Stimulated activated CD4-positive, alpha-beta T cell treated with anti-CD3 and anti-CD28 coated beads, Interleukin-2, amount 100 ng/mL, for 48 hours (primary cell): ENCODE measurements around the gene SH3BP5L.
A peak's percentile ranks its signal among the peaks of the same experiment; 100 is the strongest.
"Not testable (repeated sequence)": the region's sequence is repeated elsewhere in the genome, so short reads cannot be mapped to it uniquely, and the experiment has no call there.

Experiments used
- DNase-seq, 2 donors: peaks; one replicate each; pipeline ENCODE4 v3.0.0-alpha.2; 2020

The SH3BP5L gene

DNA sequence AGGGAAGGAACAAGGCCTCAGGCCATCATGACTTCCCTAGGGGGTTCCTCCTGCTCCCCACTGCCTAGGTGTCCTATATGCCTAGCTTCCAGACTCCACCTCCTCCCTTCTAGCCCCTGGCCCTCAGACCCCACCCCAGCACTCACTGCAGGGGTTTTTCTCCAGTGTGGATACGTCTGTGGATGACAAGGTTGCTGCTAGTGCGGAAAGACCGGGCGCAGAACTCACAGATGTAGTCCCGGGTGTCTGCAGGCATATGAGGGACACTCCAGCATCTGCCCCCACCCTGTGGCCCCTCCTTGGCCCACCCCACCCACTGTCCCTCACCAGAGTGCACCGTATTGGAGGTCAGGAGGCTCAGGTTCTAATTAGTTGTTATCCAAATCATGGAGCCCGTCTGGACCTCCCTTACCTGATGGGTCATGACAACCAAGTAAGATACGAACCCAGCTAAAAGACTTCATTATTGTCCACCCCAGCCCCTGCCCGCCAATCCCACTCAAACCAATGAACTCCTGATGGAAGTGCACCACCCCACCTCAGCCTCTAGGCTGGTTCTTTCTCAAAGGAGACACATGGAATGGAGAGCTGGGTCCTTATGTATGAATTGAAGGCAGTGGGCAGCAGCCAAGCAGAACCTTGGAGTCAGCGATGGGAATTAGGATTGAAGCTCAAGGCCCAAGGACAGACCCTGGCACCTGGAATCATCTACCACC lies 25.0 kb upstream of the SH3BP5L start:
- no peak for DNase-seq

DNA sequence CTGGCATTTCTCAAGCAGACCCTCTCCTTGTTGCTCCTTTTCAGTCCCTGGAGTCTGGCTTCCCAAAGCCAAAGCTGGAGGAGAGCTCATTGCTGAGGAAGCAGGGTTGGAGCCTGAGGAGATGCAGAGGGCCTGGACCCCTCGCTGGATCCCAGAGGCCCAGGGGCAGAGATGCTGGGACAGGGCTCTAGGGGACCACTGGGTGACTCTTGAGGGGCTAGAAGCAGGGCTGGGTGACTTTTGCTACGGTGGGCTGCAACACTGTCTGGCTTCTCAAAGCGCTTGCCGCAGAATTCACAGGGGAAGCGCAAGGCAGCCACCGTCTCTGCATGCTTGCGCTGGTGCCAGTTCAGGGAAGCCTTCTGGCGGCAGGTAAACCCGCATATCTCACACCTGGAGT lies 24.4 kb upstream of the SH3BP5L start:
- no peak for DNase-seq

DNA sequence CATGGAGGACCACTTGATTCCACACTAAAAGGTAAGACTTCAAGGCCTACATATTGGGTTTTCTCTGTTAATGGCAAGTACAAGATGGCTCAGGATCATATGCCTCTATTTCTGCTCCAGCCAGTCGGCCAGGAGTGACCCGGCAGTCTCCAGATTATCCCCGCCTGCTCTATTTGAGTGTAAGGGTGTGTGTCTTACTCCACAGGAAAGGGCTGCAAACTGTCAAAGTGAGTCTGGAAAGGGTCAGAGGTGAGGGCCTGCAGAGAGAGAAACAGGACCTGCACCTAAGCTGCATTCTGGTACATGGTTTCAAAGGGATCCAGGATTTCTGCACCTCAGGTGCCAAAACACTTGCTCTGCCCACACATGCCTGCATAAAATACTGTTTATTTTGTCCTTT lies 23.9 kb upstream of the SH3BP5L start:
- DNase-seq = no peak

DNA sequence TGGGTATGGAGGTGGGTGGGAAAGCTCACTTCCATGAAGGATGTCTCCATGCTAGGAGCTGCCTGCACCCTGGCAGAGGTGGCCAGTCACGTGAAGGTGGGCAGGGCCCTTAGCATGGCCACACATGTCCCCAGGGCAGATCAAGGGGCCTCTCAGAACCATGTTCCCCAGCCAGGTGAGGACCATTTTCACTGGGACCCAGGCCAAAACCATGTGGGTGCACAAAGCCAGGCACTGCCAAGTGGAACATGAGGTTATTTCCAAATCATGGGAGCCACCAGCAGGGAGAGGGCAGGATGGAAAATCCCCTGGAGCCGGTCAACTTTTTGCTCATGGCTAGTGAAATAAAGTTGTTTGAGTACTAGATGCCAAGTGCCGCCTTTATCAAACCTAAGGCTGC lies 23.4 kb upstream of the SH3BP5L start:
- DNase-seq = no peak

DNA sequence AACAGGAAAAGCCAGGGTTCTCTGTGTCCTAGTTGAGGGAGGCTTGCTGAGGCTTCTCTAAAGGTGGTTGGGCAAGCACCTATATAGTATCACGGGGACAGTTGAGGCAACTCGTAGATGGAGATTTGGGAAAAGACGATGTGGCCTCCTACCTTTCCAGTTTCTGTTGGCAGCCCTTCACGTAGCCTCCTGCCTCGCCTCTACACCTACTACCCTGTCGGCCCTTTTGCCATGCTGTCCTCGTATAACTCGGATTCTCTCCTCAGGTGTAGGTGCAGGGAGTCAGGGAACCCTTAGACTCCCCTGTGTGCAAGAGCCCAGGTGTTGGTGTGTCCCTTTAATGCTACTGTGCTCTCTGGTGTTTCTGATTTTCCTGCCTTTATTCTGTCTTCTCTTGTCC lies 22.9 kb upstream of the SH3BP5L start:
- DNase-seq = no peak

DNA sequence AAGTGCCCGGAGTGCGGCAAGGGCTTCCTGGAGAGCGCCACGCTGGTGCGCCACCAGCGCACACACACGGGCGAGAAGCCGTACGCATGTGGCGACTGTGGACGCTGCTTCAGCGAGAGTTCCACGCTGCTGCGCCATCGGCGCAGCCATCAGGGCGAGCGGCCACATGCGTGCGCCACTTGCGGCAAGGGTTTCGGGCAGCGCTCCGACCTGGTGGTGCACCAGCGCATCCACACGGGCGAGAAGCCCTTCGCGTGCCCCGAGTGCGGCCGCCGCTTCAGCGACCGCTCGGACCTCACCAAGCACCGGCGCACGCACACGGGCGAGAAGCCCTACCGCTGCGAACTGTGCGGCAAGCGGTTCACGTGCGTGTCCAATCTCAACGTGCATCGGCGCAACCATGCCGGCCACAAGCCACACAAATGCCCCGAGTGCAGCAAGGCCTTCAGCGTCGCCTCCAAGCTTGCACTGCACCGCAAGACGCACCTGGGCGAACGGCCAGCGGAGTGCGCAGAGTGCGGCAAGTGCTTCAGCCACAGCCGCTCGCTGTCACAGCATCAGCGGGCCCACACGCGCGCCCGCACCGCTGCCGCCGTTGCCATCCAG lies 22.3 kb upstream of the SH3BP5L start:
- DNase-seq = no peak

DNA sequence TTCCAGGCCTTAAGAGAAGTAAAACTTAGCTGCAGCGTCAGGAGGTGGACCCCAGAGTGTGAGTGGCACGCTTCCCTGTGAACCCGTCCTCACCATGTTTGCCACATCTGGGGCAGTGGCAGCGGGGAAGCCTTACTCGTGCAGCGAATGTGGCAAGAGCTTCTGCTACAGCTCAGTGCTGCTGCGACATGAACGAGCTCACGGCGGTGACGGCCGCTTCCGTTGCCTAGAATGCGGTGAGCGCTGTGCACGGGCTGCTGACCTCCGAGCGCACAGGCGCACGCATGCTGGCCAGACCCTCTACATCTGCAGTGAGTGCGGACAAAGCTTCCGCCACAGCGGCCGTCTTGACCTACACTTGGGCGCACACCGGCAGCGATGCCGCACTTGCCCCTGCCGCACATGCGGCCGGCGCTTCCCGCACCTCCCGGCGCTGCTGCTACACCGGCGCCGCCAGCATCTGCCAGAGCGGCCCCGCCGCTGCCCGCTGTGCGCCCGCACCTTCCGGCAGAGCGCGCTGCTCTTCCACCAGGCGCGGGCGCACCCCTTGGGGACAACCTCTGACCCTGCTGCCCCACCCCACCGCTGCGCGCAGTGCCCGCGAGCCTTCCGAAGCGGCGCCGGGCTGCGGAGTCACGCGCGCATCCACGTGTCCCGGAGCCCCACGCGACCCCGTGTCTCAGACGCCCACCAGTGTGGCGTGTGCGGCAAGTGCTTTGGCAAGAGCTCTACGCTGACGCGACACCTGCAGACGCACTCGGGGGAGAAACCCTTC lies 21.7 kb upstream of the SH3BP5L start:
- DNase-seq = no peak

DNA sequence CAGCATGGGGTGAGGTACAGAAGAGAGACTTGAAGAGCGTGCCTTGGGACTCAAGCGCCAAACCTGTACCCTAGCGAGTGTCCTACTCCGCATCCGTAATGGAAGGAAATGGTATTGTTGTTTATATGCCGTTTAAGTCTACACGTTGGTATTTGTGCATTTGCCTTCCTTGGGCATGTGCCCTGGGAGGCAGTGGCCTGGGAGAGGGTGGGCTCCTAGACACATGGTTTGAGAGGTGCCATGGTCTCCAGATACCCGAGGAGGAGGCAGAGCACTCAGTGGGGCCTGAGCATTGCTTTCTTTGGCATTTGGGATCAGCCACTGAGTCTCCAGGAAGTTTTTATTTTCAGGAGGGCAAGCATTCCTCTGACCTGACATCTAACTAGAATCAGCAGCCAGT lies 18.8 kb upstream of the SH3BP5L start:
- no peak for DNase-seq

DNA sequence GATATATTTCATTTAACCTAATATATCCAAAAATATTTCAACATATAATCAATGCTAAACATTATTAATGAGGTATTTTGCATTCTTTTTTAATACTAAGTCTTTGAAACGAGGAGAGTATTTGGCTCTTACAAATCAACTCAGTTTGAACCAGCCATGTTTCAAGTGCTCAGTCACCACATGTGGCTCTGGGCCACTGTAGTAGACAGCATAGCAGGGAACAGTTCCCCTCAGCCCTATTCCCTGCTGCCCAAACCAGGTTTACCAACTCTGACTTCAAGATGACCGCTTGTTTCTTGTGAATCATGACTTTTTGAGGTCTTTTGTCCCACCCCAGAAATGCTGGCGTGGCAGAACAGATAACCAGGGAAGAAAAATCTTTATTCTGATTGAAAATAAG lies 18.0 kb upstream of the SH3BP5L start:
- no peak for DNase-seq

DNA sequence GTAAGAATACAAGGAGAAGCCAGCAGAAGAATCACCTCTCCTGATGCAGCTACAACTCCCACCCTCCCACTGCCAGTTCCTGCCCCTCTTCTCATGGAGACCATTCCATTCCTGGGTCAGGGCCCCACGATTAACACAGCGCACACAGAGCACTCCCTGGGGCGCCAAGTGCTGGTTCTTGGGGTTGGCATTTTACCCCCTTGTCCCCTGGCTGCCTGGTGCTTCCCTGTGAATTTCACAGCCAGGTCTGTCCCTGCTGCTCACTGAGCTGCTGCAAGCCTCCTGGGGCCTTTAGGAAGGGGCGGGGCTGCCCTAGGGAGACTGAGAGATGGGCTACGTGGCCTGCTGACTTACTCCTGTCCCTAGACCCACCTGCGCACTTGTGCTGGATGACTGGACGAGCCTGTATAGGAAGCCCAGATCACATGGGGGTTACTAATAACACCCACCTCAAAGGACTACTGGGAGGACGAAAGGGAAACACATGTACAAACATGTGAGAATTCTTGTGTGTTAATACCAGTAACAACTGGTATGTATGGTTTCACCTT lies 17.1 kb upstream of the SH3BP5L start:
- DNase-seq = no peak

DNA sequence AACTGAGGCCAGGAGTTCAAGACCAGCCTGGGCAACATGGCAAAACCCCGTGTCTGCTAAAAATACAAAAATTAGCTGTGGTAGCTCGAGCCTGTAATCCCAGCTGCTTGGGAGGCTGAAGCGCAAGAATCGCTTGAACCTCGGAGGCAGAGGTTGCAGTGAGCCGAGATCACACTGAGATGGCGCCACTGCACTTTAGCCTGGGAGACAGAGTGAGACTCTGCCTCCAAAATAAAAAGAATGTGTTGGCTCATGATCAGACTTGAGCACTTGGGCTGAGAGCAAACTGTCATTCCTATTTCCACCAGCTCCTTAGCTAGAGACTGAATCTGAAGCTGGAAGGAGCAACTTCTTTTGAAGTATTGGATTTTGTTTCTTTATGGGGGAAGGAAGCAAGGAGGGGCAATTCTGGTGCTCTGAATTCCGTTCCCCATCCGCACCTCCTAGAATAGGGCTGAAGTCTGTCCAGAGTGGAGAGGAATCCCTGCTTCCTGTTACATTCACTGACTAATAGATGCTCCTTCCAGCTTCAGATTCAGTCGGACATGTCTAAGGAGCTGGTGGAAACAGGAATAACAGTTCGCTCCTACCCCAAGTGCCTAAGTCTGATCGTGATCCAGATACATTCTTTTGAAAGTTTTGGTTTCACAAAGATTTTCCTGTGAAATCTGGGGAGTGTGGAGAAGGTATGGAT lies 16.1 kb upstream of the SH3BP5L start:
- DNase-seq = no peak

DNA sequence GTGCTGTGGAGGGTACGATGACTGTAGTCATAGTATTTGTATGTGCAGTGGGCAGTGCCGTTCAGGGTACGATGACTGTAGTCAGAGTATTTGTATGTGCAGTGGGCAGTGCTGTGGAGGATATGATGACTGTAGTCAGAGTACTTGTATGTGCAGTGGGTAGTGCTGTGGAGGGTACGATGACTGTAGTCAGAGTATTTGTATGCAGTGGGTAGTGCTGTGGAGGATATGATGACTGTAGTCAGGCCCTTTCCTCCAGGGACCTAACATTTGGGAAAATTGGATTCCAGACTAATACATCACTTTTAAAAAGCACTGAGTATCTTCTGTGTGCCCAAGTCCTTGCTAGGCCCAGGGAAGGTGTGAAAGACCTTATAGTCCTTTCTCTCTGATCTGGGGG lies 15.2 kb upstream of the SH3BP5L start:
- DNase-seq = no peak

DNA sequence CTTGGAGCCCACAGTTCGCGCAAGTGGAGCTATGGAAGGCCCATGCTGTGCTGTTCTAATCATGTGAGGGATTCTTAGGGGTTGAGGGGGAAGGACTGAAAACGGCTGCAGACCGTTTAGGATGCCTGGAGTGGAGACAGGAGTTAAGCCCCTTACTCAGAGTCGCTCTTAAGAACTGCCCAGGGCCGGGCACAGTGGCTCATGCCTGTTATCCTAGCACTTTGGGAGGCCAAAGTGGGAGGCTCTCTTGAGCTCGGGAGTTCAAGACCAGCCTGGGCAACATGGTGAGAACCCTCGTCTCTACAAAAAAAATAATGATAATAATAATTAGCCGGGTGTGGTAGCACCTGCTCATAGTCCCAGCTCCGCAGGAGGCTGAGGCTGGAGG lies 13.4 kb upstream of the SH3BP5L start:
- DNase-seq = no peak

DNA sequence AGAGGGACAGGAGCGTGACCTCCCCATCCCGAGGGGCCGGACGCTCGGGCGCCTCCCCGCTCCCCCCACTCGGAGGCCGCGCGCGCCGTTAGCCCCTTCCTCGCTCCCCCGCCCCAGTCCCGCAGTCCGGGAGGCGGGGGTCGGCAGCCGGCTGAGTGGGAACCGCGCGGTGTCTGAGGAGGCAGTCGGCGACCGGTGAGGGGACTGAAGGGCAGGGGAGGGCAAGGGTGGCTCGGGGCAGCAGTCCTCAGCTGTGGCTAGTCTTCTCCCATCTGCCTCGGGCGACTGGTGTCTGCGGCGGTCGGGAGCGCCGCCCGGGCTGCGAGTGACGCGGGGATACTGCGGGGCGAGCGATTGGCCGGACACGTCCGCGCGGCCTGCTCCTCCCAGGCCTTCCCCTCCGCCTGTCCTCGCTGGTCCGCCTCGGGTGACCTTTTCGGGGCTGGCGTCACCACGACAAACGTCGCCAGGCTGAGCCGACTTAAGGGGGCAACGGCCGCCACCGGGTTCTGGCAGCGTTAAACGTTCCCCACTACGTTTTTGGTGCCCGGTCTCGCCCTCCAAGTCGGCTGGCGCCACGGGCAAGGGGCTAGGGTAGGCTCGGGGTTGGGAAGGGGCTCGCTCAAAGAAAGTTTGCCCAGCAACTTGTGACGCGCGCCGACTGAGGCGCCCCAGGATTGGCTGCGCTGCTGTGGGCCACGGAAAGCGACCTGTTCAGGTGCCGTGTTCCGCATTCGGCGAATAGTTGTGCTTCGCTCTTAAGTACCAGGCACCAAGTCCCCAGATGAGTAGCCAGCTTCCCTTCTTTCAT lies 12.8 kb upstream of the SH3BP5L start:
- DNase-seq = peak; percentile 72 to 76

DNA sequence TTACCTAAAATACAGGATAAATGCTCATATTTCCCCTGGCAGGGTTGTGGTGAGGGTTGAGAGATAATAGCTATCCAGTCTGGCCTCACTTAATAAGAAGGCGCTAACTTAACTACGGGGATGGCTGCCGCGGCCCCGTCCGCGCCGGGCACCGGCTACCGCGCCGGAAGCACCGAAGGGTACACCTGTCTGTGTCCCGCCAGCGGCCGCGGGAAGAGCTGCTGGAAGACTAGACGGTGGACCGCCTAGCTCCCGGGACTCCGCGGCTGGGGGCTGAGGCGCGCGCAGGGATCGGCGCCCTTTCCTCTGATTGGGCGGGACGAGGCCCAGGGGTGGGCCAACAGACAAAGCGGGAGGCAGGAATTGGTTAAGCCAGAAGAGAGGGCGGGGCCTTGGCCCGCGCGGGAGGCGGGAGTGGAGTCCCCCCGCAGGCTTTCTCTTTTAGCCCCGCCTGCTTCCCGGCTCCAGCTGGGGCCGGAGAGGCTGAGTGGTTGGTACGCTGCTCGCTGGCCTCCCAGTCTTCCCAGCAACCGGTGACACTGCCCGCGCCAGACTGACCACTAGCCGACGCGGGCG lies 12.2 kb upstream of the SH3BP5L start, which contains the start of gene ZNF672:
ZNF672 (plus strand) TSS at position 444 of the 576 bp plus-strand sequence. CDS start 9,051 bp downstream, outside the sequence.
- DNase-seq = peak; percentile 86 to 89

DNA sequence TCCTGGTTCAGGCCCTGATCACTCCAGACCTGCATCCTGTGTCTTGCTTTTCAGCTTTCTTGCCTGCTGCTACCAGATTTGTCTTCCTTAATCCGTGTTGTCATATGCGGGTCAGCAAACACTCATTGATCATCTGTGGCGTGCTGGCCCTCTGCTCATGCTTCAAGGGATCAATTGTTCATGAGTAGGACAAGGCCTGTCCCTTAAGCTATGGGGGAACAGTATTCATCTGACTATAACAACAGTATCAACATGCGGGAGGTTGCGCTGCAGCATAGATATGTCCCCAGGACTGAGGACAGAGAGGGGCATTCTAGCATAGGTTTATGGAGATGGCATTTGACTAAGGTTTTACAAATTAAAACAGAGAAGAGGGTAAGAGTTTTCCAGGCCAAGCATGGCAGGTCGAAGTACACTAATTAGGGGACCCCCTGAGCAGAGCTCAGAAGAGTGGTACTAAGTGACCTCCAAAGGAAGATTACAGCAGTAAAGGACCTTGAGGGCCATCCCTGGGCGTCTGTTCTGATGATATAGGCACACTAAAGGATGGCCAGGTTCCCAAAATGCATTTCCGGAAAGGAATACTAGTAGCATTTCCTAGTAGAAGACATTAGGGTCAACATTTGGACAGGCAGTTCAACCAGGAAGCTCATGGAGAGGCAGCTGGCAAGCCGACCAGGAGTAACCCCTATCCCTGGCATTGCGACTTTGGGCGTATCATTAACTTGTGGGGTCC lies 11.5 kb upstream of the SH3BP5L start:
- DNase-seq = no peak

DNA sequence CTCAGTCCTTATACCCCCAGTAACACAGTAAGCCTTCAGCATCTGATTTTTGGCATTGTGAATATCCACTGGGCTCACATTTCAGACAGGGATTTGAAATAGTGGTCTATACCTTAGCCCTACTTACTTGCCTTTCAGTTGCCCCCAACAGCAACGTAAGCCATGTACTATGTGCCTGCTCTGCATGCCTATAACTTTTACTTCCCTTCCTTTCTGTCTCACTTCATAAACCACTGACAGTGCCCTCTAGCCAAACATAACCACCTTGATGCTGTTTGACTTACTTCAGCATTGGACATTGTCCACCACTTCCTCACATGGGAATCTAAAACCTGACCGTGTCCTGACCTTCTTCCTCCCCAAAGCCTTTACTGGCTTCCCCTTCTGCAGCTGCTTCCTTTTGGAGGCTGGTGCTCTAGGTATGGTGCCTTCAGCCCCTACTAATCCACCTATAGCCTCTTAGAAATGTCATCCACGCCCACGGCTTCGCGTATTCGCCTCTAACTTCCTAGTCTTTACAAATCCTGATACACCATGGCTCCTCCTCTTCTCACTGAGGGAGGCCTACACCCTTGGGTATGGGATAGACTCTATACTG lies 8.7 kb upstream of the SH3BP5L start:
- DNase-seq = no peak

DNA sequence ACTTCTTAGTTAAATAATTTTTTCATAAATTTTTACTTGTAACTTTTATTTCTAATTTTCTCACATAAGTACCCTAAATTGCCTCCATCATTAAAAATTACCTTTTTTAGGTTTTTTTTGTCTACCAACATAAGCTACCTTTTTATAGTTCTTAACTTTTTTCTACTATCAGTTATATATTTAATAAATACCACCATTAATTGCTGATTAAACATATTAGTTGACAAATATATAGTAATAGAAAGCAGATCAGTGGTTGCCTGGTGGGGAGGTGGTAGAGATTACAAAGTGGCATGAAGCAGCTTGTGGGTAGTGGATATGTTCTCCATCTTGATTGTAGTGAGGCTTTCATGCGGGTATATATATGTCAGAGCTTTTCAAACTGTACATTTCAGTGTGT lies 6.1 kb upstream of the SH3BP5L start:
- DNase-seq = no peak

DNA sequence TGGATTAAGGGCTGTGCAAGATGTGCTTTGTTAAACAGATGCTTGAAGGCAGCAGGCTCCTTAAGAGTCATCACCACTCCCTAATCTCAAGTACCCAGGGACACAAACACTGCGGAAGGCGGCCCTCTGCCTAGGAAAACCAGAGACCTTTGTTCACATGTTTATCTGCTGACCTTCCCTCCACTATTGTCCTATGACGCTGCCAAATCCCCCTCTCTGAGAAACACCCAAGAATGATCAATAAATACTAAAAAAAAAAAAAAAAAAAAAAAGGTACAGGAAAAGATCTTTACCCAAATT lies 5.0 kb upstream of the SH3BP5L start:
- not testable (repeated sequence) for DNase-seq

DNA sequence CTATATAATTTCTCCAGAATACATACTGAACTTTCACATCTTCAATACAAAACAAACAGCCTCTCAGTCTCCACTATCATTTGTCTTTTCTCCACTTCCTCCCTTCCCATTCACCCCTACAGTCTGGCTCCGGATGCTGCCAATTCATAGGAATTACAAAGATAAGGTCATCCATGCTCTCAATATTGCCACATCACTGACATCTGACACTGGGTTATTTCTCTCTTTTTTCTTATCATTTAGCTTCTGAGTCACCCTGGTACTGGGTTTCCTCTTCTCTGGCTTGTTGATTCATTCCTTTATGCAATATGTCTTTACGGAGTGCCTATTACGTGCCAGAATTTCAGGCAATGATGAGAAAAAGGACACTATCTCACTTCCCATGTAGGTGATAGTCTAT lies 3.1 kb upstream of the SH3BP5L start:
- DNase-seq = no peak

DNA sequence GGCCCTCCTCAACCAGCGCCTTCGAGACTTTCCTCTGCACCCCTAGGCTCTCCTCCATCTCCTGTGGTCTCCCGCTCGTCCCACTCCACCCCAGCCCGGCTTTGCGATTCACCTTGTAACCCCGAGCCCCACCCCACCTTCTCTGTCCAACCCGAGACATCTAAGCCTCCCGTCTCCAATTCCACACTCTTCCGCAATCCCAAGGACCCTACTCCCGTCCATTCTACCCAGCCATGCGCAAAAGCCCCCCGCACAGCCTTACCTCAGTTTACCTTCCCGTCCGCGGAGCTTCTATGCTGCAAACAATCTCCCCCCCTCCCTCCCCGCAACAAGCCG lies 174 bp downstream of the SH3BP5L start:
- no peak for DNase-seq
